ENCODE measurements around the gene C12orf50.

Gene C12orf50

GRCh38 chr12:87975879-87976278 is 53.3 kb downstream of the C12orf50 start (continued):
- TF ChIP-seq ZBTB49 (tag by site-specific recombination; IDR thresholded peaks at IDR 0.05; ENCODE audit: low read depth), result no peak
- no peak for TF ChIP-seq ZNF449 (tag by site-specific recombination; IDR thresholded peaks at IDR 0.05)
- no peak for TF ChIP-seq ZNF184 (tag by site-specific recombination; IDR thresholded peaks at IDR 0.05)

- ChIA-PET CTCF (interaction anchor here (0.5 kb wide), 1 partner anchor 54 kb away, joined by 3 read pairs; no protein-coding TSS in a partner anchor), POLR2A (no interaction called here)
- no peaks in the 10 kb centered on the region for H3K36me3 ChIP-seq (ENCODE audit: control insufficient read depth in 2 of 2, insufficient read depth in 1 of 2, low read length in 2 of 2)
- no peak overlapping the region for H3K4me3 ChIP-seq (ENCODE audit: low read depth, low read length)
- no peaks in the 10 kb centered on the region for H3K9me3 ChIP-seq (ENCODE audit: control insufficient read depth, insufficient read depth, low read depth, low read length)
- TF ChIP-seq ZNF585B (tag by site-specific recombination; IDR thresholded peaks at IDR 0.05) (no peak), ZNF76 (tag by site-specific recombination; IDR thresholded peaks at IDR 0.05; ENCODE audit: borderline replicate concordance, low read depth) (no peak), ZBTB17 (tag by site-specific recombination; IDR thresholded peaks at IDR 0.05) (no peak), ZNF510 (tag by site-specific recombination; IDR thresholded peaks at IDR 0.05; ENCODE audit: insufficient replicate concordance) (no peak), ZBTB11 (tag by site-specific recombination; conservative IDR thresholded peaks at IDR 0.05; ENCODE audit: low read depth) (no peak), BCL6B (tag by site-specific recombination; IDR thresholded peaks at IDR 0.05) (no peak), ZNF561 (tag by site-specific recombination; IDR thresholded peaks at IDR 0.05; ENCODE audit: borderline replicate concordance) (no peak), ZNF114 (tag by site-specific recombination; IDR thresholded peaks at IDR 0.05) (no peak), OSR2 (tag by site-specific recombination; IDR thresholded peaks at IDR 0.05) (no peak), ZBTB6 (tag by site-specific recombination; IDR thresholded peaks at IDR 0.05) (no peak), ZNF600 (tag by site-specific recombination; IDR thresholded peaks at IDR 0.05) (no peak), ZBTB10 (tag by site-specific recombination; IDR thresholded peaks at IDR 0.05) (no peak), ZNF266 (tag by site-specific recombination; IDR thresholded peaks at IDR 0.05; ENCODE audit: low read depth) (no peak), ZNF843 (tag by site-specific recombination; IDR thresholded peaks at IDR 0.05) (no peak), ZNF549 (tag by site-specific recombination; IDR thresholded peaks at IDR 0.05) (no peak), WT1 (tag by site-specific recombination; IDR thresholded peaks at IDR 0.05) (no peak), ZNF140 (tag by site-specific recombination; IDR thresholded peaks at IDR 0.05) (no peak), ZBTB26 (tag by site-specific recombination; optimal IDR thresholded peaks at IDR 0.05) (no peak)
- H3K4me1 ChIP-seq (ENCODE audit: control insufficient read depth, insufficient read depth, low read length), result no peaks in the 10 kb centered on the region
- no peak overlapping the region for H3K27ac ChIP-seq (ENCODE audit: extremely low read depth, low read depth, low read length)
These were observed 61.3 kb downstream of the C12orf50 start for GRCh38 chr12:87967871-87968270.
